SK-N-SH (cell line): ENCODE measurements around the gene SGSM2. TPM values are rescaled to one million over a fixed set of nuclear protein-coding genes. Genes with fewer than 3 reads are reported as not detected.
A peak's percentile ranks its signal among the peaks of the same experiment; 100 is the strongest.

Experiments
- CTCF ChIA-PET: fragments of 300-600, 350-600 bp; formaldehyde crosslinking; extraction: SDS; loops from one replicate; lab custom pipeline; 2021; lab: Yijun Ruan, JAX
- POLR2A ChIA-PET: fragments of 350-600 bp; sonication (Branson Sonifier 250); formaldehyde crosslinking; extraction: SDS; loops from one replicate; lab custom pipeline; 2020; ENCODE audit warnings: antibody characterized with exemption, inconsistent platforms; lab: Yijun Ruan, JAX
- DNase-seq: peaks from one replicate; pipeline ENCODE4 v3.0.0; 2012
- H2AFZ ChIP-seq: fragments of 200-600 bp; sonication (generic); 2 replicates; pipeline ENCODE4 v1.8.1; 2016; ENCODE audit warnings: antibody characterized with exemption, mild to moderate bottlenecking, low read depth
- H3F3A ChIP-seq: fragments of 200-600 bp; sonication (generic); replicated peaks from 2 replicates; pipeline ENCODE3; 2016; ENCODE audit warnings: antibody characterized with exemption, mild to moderate bottlenecking; ENCODE audit not compliant: insufficient read depth
- H3K27ac ChIP-seq, 2 experiments: fragments of 200-500 bp in 1 of 2; fragments of 200-600 bp in 1 of 2; sonication (Bioruptor generic) in 1 of 2; sonication (generic), shearing (Covaris generic) in 1 of 2; 2 replicates each; pipeline versions ENCODE4 v1.5.1 to v1.6.1; 2014 to 2016; ENCODE audit warnings: low read depth in 2 of 2, inconsistent platforms in 1 of 2, low read length in 1 of 2, mild to moderate bottlenecking in 1 of 2, mixed read lengths in 1 of 2
- H3K27me3 ChIP-seq: fragments of 200-600 bp; sonication (generic), shearing (Covaris generic); 2 replicates; pipeline ENCODE4 v1.6.1; 2016; ENCODE audit warnings: mixed run types; ENCODE audit not compliant: insufficient read depth
- H3K36me3 ChIP-seq, 2 experiments: fragments of 200-500 bp in 1 of 2; fragments of 200-600 bp in 1 of 2; sonication (Bioruptor generic) in 1 of 2; sonication (generic) in 1 of 2; replicated peaks in 1 of 2; 2 replicates each; pipeline versions ENCODE3 to v1.5.1; 2014 to 2016; ENCODE audit warnings: low read length in 1 of 2, mild to moderate bottlenecking in 1 of 2; ENCODE audit not compliant: insufficient read depth in 2 of 2, control insufficient read depth in 1 of 2
- H3K4me1 ChIP-seq, 2 experiments: fragments of 200-500 bp in 1 of 2; fragments of 200-600 bp in 1 of 2; sonication (Bioruptor generic) in 1 of 2; sonication (generic), shearing (Covaris generic) in 1 of 2; 2 replicates each; pipeline versions ENCODE4 v1.5.1 to v1.6.1; 2014 to 2016; ENCODE audit warnings: low read depth in 1 of 2, low read length in 1 of 2, mixed run types in 1 of 2; ENCODE audit not compliant: insufficient read depth in 2 of 2, control insufficient read depth in 1 of 2
- H3K4me2 ChIP-seq: fragments of 200-600 bp; sonication (generic), shearing (Covaris generic); 2 replicates; pipeline ENCODE4 v1.6.1; 2017; ENCODE audit warnings: mixed run types
- H3K4me3 ChIP-seq, 2 experiments: fragments of 200-500 bp in 1 of 2; fragments of 200-600 bp in 1 of 2; sonication (Bioruptor generic) in 1 of 2; sonication (generic), shearing (Covaris generic) in 1 of 2; 2 replicates each; pipeline versions ENCODE4 v1.5.1 to v1.8.1; 2014 to 2016; ENCODE audit warnings: low read depth in 2 of 2, inconsistent platforms in 1 of 2, low read length in 1 of 2, mild to moderate bottlenecking in 1 of 2, mixed read lengths in 1 of 2, moderate library complexity in 1 of 2
- H3K79me2 ChIP-seq: fragments of 200-600 bp; sonication (generic); 2 replicates; pipeline ENCODE4 v1.8.1; 2017; ENCODE audit warnings: mild to moderate bottlenecking; ENCODE audit not compliant: insufficient read depth
- H3K9ac ChIP-seq: fragments of 200-600 bp; sonication (generic); 2 replicates; pipeline ENCODE4 v1.6.1; 2017; ENCODE audit warnings: mixed run types
- H3K9me2 ChIP-seq: fragments of 200-600 bp; sonication (generic); 2 replicates; pipeline ENCODE4 v1.6.1; 2017; ENCODE audit warnings: mixed run types
- H3K9me3 ChIP-seq: fragments of 200-600 bp; sonication (generic); 2 replicates; pipeline ENCODE4 v1.6.1; 2017; ENCODE audit warnings: mixed run types, mild to moderate bottlenecking, moderate library complexity
- H4K20me1 ChIP-seq: fragments of 200-600 bp; sonication (generic); 2 replicates; pipeline ENCODE4 v1.6.1; 2017; ENCODE audit warnings: mild to moderate bottlenecking, mixed run types; ENCODE audit not compliant: insufficient read depth
- ELF1 ChIP-seq: IDR thresholded peaks from 2 replicates; pipeline ENCODE4 v1.4.0; 2012
- FOXM1 ChIP-seq: IDR thresholded peaks from 2 replicates; pipeline ENCODE4 v1.4.0; 2012; ENCODE audit warnings: low read depth, mild to moderate bottlenecking
- MEF2A ChIP-seq: IDR thresholded peaks from 2 replicates; pipeline ENCODE4 v1.4.0; 2012; ENCODE audit warnings: low read depth, borderline replicate concordance
- POLR2AphosphoS5 ChIP-seq: IDR thresholded peaks from 2 replicates; pipeline ENCODE4 v1.6.1; 2012; ENCODE audit warnings: low read depth, low read length
- RFX5 ChIP-seq: IDR thresholded peaks from 2 replicates; pipeline ENCODE4 v1.6.1; 2012; ENCODE audit warnings: mild to moderate bottlenecking, improper control_type of control experiment, low read length
- SIN3A ChIP-seq: IDR thresholded peaks from 2 replicates; pipeline ENCODE4 v1.6.1; 2012; ENCODE audit warnings: low read depth, mild to moderate bottlenecking, low read length, moderate library complexity, borderline replicate concordance
- TAF1 ChIP-seq: IDR thresholded peaks from 2 replicates; pipeline ENCODE4 v1.6.1; 2012; ENCODE audit warnings: low read depth, mild to moderate bottlenecking, low read length, moderate library complexity, borderline replicate concordance
- TCF12 ChIP-seq: IDR thresholded peaks from 2 replicates; pipeline ENCODE4 v1.4.0; 2012
- WGBS: methylation state at CpG from one replicate; pipeline ENCODE4 v1.1.6; 2017; ENCODE audit warnings: low lambda C conversion rate; 5-methylcytosine and 5-hydroxymethylcytosine counted together
- polyA plus RNA-seq, 3 experiments: library from polyadenylated mRNA; depleted of rRNA; stranded (reverse); fragments of >200 nt; gene quantifications; 2 replicates each; pipeline ENCODE4 v1.2.3, GENCODE V29; 2012
- TF ChIP-seq, protein P1 (sequence below): IDR thresholded peaks from 2 replicates; pipeline ENCODE4; 2012
- TF ChIP-seq, protein P2 (sequence below): fragments of 150-350 bp; IDR thresholded peaks from 2 replicates; pipeline ENCODE4 v1.6.1; 2017; ENCODE audit warnings: antibody characterized with exemption, low read length, low read depth, borderline replicate concordance
- TF ChIP-seq, protein P3 (sequence below): IDR thresholded peaks from 2 replicates; pipeline ENCODE4 v1.4.0; 2012; ENCODE audit warnings: low read depth, borderline replicate concordance
- TF ChIP-seq, protein P4 (sequence below): fragments of 200-600 bp; sonication (generic); IDR thresholded peaks from 2 replicates; pipeline ENCODE4 v1.6.1; 2017; ENCODE audit warnings: antibody characterized with exemption, mild to moderate bottlenecking, moderate library complexity
- TF ChIP-seq, protein P5 (sequence below): fragments of 150-350 bp; IDR thresholded peaks from 2 replicates; pipeline ENCODE4 v1.6.1; 2016; ENCODE audit warnings: mild to moderate bottlenecking, low read depth, low read length
- TF ChIP-seq, protein P6 (sequence below): IDR thresholded peaks from 2 replicates; pipeline ENCODE4 v1.4.0; 2012; ENCODE audit warnings: low read depth, borderline replicate concordance

Gene SGSM2
- polyA plus RNA-seq, 1 of the 3 experiments (the other 2 are of a cell fraction), result 85.9 TPM

DNA sequence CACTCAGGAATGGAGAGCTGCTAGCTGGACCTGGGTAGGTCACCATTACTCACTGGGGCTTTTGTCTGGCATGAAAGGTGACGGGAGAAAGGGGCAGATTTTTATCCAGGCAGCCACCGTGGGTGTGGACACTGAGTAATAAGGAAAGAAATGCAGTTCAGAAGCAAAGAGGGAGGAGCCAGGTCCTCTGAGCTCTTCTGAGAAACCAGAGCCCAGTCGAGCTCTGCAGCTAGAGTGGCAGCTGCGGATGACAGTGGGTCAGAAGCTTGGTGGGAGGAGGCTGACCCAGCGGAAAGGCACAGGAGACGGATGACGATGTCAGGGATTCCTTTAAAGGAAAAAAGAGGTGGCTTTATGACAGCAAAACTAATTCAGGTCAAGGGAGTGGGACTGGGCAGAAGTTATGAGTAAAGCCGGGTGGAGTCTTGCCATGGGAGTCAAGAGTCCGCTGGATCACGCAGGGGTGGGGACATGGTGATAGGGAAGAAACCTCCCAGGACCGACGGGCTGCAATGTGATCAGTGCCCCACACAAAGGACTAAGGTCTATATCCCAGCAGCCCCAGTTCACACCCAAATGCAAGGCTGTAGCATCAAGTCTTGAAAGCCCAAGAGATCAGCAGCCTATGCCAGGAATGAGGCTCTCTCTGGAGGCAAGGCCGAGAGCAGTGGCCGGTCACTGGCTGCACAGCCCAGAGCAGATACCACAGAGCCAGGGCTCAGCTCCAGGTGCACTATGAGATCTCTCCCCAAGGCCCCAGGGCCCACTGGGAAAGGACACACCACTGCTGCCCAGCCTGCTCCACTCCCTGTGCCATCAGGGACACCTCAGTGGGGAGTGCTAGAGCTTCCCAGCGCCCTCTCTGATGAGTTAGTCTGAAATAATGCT is 69.8 kb downstream of the SGSM2 start:
- Histone ChIP-seq H3K4me3 (no peak overlapping the region), H2AFZ (peak overlapping the region; percentile 49), H3K9me3 (no peaks in the 10 kb centered on the region), H3K79me2 (no peaks in the 10 kb centered on the region), H3K27me3 (no peaks in the 10 kb centered on the region), H3K9ac (peak overlapping the region; percentile 41; the same call in 1 of the 2 replicates), H4K20me1 (no peaks in the 10 kb centered on the region), H3K4me2 (peak overlapping the region; percentile 67), H3K27ac (peak overlapping the region; percentile 60 to 88), H3K36me3 (no peaks in the 10 kb centered on the region), H3K4me1 (peaks cover 23 to 37% of the 10 kb centered on the region in 2 experiments; a peak in 3 of 4 replicates), H3F3A (peaks cover 36% of the 10 kb centered on the region), H3K9me2 (no peaks in the 10 kb centered on the region)
- ChIA-PET POLR2A (interaction anchor here (1.0 kb wide), 1 partner anchor 14 kb away, joined by 3 read pairs; no protein-coding TSS in a partner anchor), CTCF (interaction anchor here (1.5 to 27.8 kb wide), 3 partner anchors 9 to 31 kb away, joined by 4 to 654 read pairs (median 71); no protein-coding TSS in a partner anchor)
- WGBS, result 32% methylated on average over 13 of the region's 15 CpGs
- DNase-seq, result no peak
- peak; percentile 26; the same call in 1 of the 2 replicates for TF ChIP-seq POLR2AphosphoS5
- TF ChIP-seq, protein P1, sequence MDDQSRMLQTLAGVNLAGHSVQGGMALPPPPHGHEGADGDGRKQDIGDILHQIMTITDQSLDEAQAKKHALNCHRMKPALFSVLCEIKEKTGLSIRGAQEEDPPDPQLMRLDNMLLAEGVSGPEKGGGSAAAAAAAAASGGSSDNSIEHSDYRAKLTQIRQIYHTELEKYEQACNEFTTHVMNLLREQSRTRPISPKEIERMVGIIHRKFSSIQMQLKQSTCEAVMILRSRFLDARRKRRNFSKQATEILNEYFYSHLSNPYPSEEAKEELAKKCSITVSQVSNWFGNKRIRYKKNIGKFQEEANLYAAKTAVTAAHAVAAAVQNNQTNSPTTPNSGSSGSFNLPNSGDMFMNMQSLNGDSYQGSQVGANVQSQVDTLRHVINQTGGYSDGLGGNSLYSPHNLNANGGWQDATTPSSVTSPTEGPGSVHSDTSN, result peak; percentile 71
- TF ChIP-seq, protein P2, sequence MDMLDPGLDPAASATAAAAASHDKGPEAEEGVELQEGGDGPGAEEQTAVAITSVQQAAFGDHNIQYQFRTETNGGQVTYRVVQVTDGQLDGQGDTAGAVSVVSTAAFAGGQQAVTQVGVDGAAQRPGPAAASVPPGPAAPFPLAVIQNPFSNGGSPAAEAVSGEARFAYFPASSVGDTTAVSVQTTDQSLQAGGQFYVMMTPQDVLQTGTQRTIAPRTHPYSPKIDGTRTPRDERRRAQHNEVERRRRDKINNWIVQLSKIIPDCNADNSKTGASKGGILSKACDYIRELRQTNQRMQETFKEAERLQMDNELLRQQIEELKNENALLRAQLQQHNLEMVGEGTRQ, result no peak
- TF ChIP-seq TCF12, result no peak

DNA sequence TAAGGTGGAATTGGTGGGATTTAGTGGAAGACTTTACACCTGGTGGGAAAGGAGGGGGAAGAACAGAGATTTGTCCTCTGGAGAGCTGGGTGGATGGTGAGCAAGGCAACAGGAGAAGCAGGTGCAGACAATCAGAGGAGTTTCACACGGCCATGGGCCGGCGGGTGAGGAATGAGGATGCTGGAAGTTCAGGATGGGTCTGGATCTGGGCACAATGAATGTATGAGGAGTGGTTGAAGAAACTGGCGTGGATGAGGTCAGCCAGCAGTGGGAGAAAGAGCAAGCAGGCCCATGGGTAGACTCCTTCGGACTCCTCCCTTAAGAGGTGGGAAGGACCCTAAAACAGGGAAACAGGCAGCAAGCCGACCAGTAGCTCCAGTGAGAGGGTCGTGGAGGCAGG is 73.7 kb downstream of the SGSM2 start:
- WGBS, result 93% methylated on average over 7 of the region's 7 CpGs
- Histone ChIP-seq H3K79me2 (no peaks in the 10 kb centered on the region), H3K9me2 (no peaks in the 10 kb centered on the region), H3K4me1 (peaks cover 18 to 19% of the 10 kb centered on the region in 2 experiments; a peak in 3 of 4 replicates), H3K4me3 (no peak overlapping the region), H3K27ac (no peak overlapping the region), H2AFZ (no peak overlapping the region), H3K4me2 (no peak overlapping the region), H3K27me3 (no peaks in the 10 kb centered on the region), H3K36me3 (peaks cover 0 to 2% of the 10 kb centered on the region in 2 experiments), H3K9me3 (no peaks in the 10 kb centered on the region), H4K20me1 (no peaks in the 10 kb centered on the region), H3K9ac (no peak overlapping the region), H3F3A (peaks cover 19% of the 10 kb centered on the region)
- no peak for TF ChIP-seq SIN3A
- no peak for TF ChIP-seq TAF1
- TF ChIP-seq, protein P3, sequence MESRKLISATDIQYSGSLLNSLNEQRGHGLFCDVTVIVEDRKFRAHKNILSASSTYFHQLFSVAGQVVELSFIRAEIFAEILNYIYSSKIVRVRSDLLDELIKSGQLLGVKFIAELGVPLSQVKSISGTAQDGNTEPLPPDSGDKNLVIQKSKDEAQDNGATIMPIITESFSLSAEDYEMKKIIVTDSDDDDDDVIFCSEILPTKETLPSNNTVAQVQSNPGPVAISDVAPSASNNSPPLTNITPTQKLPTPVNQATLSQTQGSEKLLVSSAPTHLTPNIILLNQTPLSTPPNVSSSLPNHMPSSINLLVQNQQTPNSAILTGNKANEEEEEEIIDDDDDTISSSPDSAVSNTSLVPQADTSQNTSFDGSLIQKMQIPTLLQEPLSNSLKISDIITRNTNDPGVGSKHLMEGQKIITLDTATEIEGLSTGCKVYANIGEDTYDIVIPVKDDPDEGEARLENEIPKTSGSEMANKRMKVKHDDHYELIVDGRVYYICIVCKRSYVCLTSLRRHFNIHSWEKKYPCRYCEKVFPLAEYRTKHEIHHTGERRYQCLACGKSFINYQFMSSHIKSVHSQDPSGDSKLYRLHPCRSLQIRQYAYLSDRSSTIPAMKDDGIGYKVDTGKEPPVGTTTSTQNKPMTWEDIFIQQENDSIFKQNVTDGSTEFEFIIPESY, result no peak
- TF ChIP-seq, protein P4, sequence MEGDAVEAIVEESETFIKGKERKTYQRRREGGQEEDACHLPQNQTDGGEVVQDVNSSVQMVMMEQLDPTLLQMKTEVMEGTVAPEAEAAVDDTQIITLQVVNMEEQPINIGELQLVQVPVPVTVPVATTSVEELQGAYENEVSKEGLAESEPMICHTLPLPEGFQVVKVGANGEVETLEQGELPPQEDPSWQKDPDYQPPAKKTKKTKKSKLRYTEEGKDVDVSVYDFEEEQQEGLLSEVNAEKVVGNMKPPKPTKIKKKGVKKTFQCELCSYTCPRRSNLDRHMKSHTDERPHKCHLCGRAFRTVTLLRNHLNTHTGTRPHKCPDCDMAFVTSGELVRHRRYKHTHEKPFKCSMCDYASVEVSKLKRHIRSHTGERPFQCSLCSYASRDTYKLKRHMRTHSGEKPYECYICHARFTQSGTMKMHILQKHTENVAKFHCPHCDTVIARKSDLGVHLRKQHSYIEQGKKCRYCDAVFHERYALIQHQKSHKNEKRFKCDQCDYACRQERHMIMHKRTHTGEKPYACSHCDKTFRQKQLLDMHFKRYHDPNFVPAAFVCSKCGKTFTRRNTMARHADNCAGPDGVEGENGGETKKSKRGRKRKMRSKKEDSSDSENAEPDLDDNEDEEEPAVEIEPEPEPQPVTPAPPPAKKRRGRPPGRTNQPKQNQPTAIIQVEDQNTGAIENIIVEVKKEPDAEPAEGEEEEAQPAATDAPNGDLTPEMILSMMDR, result no peak
- no peak for TF ChIP-seq RFX5
- TF ChIP-seq FOXM1, result no peak
- no peak for TF ChIP-seq MEF2A
- TF ChIP-seq ELF1, result no peak
- TF ChIP-seq, protein P5, sequence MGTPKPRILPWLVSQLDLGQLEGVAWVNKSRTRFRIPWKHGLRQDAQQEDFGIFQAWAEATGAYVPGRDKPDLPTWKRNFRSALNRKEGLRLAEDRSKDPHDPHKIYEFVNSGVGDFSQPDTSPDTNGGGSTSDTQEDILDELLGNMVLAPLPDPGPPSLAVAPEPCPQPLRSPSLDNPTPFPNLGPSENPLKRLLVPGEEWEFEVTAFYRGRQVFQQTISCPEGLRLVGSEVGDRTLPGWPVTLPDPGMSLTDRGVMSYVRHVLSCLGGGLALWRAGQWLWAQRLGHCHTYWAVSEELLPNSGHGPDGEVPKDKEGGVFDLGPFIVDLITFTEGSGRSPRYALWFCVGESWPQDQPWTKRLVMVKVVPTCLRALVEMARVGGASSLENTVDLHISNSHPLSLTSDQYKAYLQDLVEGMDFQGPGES, result no peak
- no peak for TF ChIP-seq TCF12
- TF ChIP-seq, protein P6, sequence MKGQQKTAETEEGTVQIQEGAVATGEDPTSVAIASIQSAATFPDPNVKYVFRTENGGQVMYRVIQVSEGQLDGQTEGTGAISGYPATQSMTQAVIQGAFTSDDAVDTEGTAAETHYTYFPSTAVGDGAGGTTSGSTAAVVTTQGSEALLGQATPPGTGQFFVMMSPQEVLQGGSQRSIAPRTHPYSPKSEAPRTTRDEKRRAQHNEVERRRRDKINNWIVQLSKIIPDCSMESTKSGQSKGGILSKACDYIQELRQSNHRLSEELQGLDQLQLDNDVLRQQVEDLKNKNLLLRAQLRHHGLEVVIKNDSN, result no peak
- ChIA-PET POLR2A (no interaction called here), CTCF (interaction anchor here (0.8 to 27.8 kb wide), 4 partner anchors 7 to 35 kb away, joined by 3 to 654 read pairs (median 10); no protein-coding TSS in a partner anchor)
- DNase-seq, result no peak
